SK-N-SH (cell line): ENCODE data around the gene PLXNA4. TPM values are rescaled to one million over a fixed set of nuclear protein-coding genes. Genes with fewer than 3 reads are reported as not detected.

Experiments
- CTCF ChIA-PET: fragments of 300-600, 350-600 bp; formaldehyde crosslinking; extraction: SDS; loops from one replicate; lab custom pipeline; 2021; lab: Yijun Ruan, JAX
- POLR2A ChIA-PET: fragments of 350-600 bp; sonication (Branson Sonifier 250); formaldehyde crosslinking; extraction: SDS; loops from one replicate; lab custom pipeline; 2020; ENCODE audit warnings: antibody characterized with exemption, inconsistent platforms; lab: Yijun Ruan, JAX
- DNase-seq: peaks from one replicate; pipeline ENCODE4 v3.0.0; 2012
- H2AFZ ChIP-seq: fragments of 200-600 bp; sonication (generic); 2 replicates; pipeline ENCODE4 v1.8.1; 2016; ENCODE audit warnings: antibody characterized with exemption, mild to moderate bottlenecking, low read depth
- H3F3A ChIP-seq: fragments of 200-600 bp; sonication (generic); replicated peaks from 2 replicates; pipeline ENCODE3; 2016; ENCODE audit warnings: antibody characterized with exemption, mild to moderate bottlenecking; ENCODE audit not compliant: insufficient read depth
- H3K27ac ChIP-seq, 2 experiments: fragments of 200-500 bp in 1 of 2; fragments of 200-600 bp in 1 of 2; sonication (Bioruptor generic) in 1 of 2; sonication (generic), shearing (Covaris generic) in 1 of 2; 2 replicates each; pipeline versions ENCODE4 v1.5.1 to v1.6.1; 2014 to 2016; ENCODE audit warnings: low read depth in 2 of 2, inconsistent platforms in 1 of 2, low read length in 1 of 2, mild to moderate bottlenecking in 1 of 2, mixed read lengths in 1 of 2
- H3K27me3 ChIP-seq: fragments of 200-600 bp; sonication (generic), shearing (Covaris generic); 2 replicates; pipeline ENCODE4 v1.6.1; 2016; ENCODE audit warnings: mixed run types; ENCODE audit not compliant: insufficient read depth
- H3K36me3 ChIP-seq, 2 experiments: fragments of 200-500 bp in 1 of 2; fragments of 200-600 bp in 1 of 2; sonication (Bioruptor generic) in 1 of 2; sonication (generic) in 1 of 2; replicated peaks in 1 of 2; 2 replicates each; pipeline versions ENCODE3 to v1.5.1; 2014 to 2016; ENCODE audit warnings: low read length in 1 of 2, mild to moderate bottlenecking in 1 of 2; ENCODE audit not compliant: insufficient read depth in 2 of 2, control insufficient read depth in 1 of 2
- H3K4me1 ChIP-seq, 2 experiments: fragments of 200-500 bp in 1 of 2; fragments of 200-600 bp in 1 of 2; sonication (Bioruptor generic) in 1 of 2; sonication (generic), shearing (Covaris generic) in 1 of 2; 2 replicates each; pipeline versions ENCODE4 v1.5.1 to v1.6.1; 2014 to 2016; ENCODE audit warnings: low read depth in 1 of 2, low read length in 1 of 2, mixed run types in 1 of 2; ENCODE audit not compliant: insufficient read depth in 2 of 2, control insufficient read depth in 1 of 2
- H3K4me2 ChIP-seq: fragments of 200-600 bp; sonication (generic), shearing (Covaris generic); 2 replicates; pipeline ENCODE4 v1.6.1; 2017; ENCODE audit warnings: mixed run types
- H3K4me3 ChIP-seq, 2 experiments: fragments of 200-500 bp in 1 of 2; fragments of 200-600 bp in 1 of 2; sonication (Bioruptor generic) in 1 of 2; sonication (generic), shearing (Covaris generic) in 1 of 2; 2 replicates each; pipeline versions ENCODE4 v1.5.1 to v1.8.1; 2014 to 2016; ENCODE audit warnings: low read depth in 2 of 2, inconsistent platforms in 1 of 2, low read length in 1 of 2, mild to moderate bottlenecking in 1 of 2, mixed read lengths in 1 of 2, moderate library complexity in 1 of 2
- H3K79me2 ChIP-seq: fragments of 200-600 bp; sonication (generic); 2 replicates; pipeline ENCODE4 v1.8.1; 2017; ENCODE audit warnings: mild to moderate bottlenecking; ENCODE audit not compliant: insufficient read depth
- H3K9ac ChIP-seq: fragments of 200-600 bp; sonication (generic); 2 replicates; pipeline ENCODE4 v1.6.1; 2017; ENCODE audit warnings: mixed run types
- H3K9me2 ChIP-seq: fragments of 200-600 bp; sonication (generic); 2 replicates; pipeline ENCODE4 v1.6.1; 2017; ENCODE audit warnings: mixed run types
- H3K9me3 ChIP-seq: fragments of 200-600 bp; sonication (generic); 2 replicates; pipeline ENCODE4 v1.6.1; 2017; ENCODE audit warnings: mixed run types, mild to moderate bottlenecking, moderate library complexity
- H4K20me1 ChIP-seq: fragments of 200-600 bp; sonication (generic); 2 replicates; pipeline ENCODE4 v1.6.1; 2017; ENCODE audit warnings: mild to moderate bottlenecking, mixed run types; ENCODE audit not compliant: insufficient read depth
- CTCF ChIP-seq: fragments of 200-600 bp; sonication (generic); IDR thresholded peaks from 2 replicates; pipeline ENCODE4 v1.6.1; 2017; ENCODE audit warnings: antibody characterized with exemption, mild to moderate bottlenecking, moderate library complexity
- ELF1 ChIP-seq: IDR thresholded peaks from 2 replicates; pipeline ENCODE4 v1.4.0; 2012
- EP300 ChIP-seq, 2 experiments: IDR thresholded peaks; 2 replicates each; pipeline versions ENCODE4 v1.4.0 to v1.6.1; 2012; ENCODE audit warnings: borderline replicate concordance in 1 of 2, low read depth in 1 of 2, low read length in 1 of 2
- FOXM1 ChIP-seq: IDR thresholded peaks from 2 replicates; pipeline ENCODE4 v1.4.0; 2012; ENCODE audit warnings: low read depth, mild to moderate bottlenecking
- GABPA ChIP-seq: IDR thresholded peaks from 2 replicates; pipeline ENCODE4 v1.4.0; 2012; ENCODE audit warnings: low read depth, mild to moderate bottlenecking
- JUND ChIP-seq: IDR thresholded peaks from 2 replicates; pipeline ENCODE4 v1.4.0; 2012
- MEF2A ChIP-seq: IDR thresholded peaks from 2 replicates; pipeline ENCODE4 v1.4.0; 2012; ENCODE audit warnings: low read depth, borderline replicate concordance
- MXI1 ChIP-seq: IDR thresholded peaks from 2 replicates; pipeline ENCODE4 v1.6.1; 2012; ENCODE audit warnings: mild to moderate bottlenecking, low read depth, low read length, improper control_type of control experiment
- NRF1 ChIP-seq: IDR thresholded peaks from 2 replicates; pipeline ENCODE4 v1.6.1; 2012; ENCODE audit warnings: low read depth, mild to moderate bottlenecking, low read length
- POLR2AphosphoS5 ChIP-seq: IDR thresholded peaks from 2 replicates; pipeline ENCODE4 v1.6.1; 2012; ENCODE audit warnings: low read depth, low read length
- RCOR1 ChIP-seq: fragments of 150-350 bp; IDR thresholded peaks from 2 replicates; pipeline ENCODE4 v1.6.1; 2017; ENCODE audit warnings: antibody characterized with exemption, low read length
- REST ChIP-seq: IDR thresholded peaks from 2 replicates; pipeline ENCODE4 v1.6.1; 2012; ENCODE audit warnings: mild to moderate bottlenecking, low read depth, low read length, moderate library complexity
- RFX5 ChIP-seq: IDR thresholded peaks from 2 replicates; pipeline ENCODE4 v1.6.1; 2012; ENCODE audit warnings: mild to moderate bottlenecking, improper control_type of control experiment, low read length
- RXRA ChIP-seq: IDR thresholded peaks from 2 replicates; pipeline ENCODE4 v1.4.0; 2012; ENCODE audit warnings: low read depth, mild to moderate bottlenecking, borderline replicate concordance
- SIN3A ChIP-seq: IDR thresholded peaks from 2 replicates; pipeline ENCODE4 v1.6.1; 2012; ENCODE audit warnings: low read depth, mild to moderate bottlenecking, low read length, moderate library complexity, borderline replicate concordance
- TEAD4 ChIP-seq: IDR thresholded peaks from 2 replicates; pipeline ENCODE4 v1.4.0; 2012; ENCODE audit warnings: mild to moderate bottlenecking, borderline replicate concordance; ENCODE audit not compliant: insufficient read depth
- YY1 ChIP-seq: IDR thresholded peaks from 2 replicates; pipeline ENCODE4 v1.4.0; 2012; ENCODE audit warnings: low read depth, mild to moderate bottlenecking
- WGBS: methylation state at CpG from one replicate; pipeline ENCODE4 v1.1.6; 2017; ENCODE audit warnings: low lambda C conversion rate; 5-methylcytosine and 5-hydroxymethylcytosine counted together
- polyA plus RNA-seq, 3 experiments: library from polyadenylated mRNA; depleted of rRNA; stranded (reverse); fragments of >200 nt; gene quantifications; 2 replicates each; pipeline ENCODE4 v1.2.3, GENCODE V29; 2012
- TF ChIP-seq, protein P1 (sequence below): IDR thresholded peaks from 2 replicates; pipeline ENCODE4 v1.4.0; 2012; ENCODE audit warnings: low read depth
- TF ChIP-seq, protein P2 (sequence below): IDR thresholded peaks from 2 replicates; pipeline ENCODE4 v1.4.0; 2012; ENCODE audit warnings: low read depth, borderline replicate concordance

Gene PLXNA4
- polyA plus RNA-seq, 1 of the 3 experiments (the other 2 are of a cell fraction), result 2.4 TPM

DNA sequence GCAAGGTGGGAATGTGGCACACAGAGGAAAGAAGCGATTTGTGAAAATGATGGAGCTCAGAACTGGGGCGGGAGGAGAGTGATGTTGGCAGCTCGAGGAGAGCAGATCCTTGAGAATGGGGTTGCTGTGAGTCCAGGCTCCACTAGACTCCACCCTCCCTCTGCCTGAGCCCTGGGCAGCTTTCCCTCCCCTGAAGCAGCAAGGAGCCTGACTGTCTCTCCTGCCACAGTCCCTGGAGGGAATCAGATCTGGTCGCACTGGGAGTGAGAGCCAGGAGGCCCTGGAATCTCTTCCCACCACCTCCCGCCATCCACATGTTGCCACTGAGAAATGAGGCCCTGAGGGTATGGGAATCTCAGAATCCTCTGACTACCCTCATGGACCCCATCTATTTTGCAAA lies 362.7 kb downstream of the PLXNA4 start:
- no peaks in the 10 kb centered on the region; a peak in 1 of 4 replicates for H3K4me1 ChIP-seq
- no peaks in the 10 kb centered on the region for H3K9me3 ChIP-seq
- H3K9ac ChIP-seq, result no peak overlapping the region
- no peaks in the 10 kb centered on the region for H3K9me2 ChIP-seq
- H4K20me1 ChIP-seq, result no peaks in the 10 kb centered on the region
- no peaks in the 10 kb centered on the region for H3K27me3 ChIP-seq
- H3K36me3 ChIP-seq, result no peaks in the 10 kb centered on the region
- no peaks in the 10 kb centered on the region for H3F3A ChIP-seq
- 87% methylated on average over 5 of the region's 5 CpGs for WGBS
- no peak overlapping the region for H3K4me3 ChIP-seq
- H2AFZ ChIP-seq, result no peak overlapping the region
- no peak overlapping the region for H3K4me2 ChIP-seq
- DNase-seq, result no peak
- POLR2A ChIA-PET, result no interaction called here
- no peak for TF ChIP-seq YY1
- no peak for TF ChIP-seq RCOR1
- no peak for TF ChIP-seq GABPA
- no peak for TF ChIP-seq ELF1
- TF ChIP-seq CTCF, result no peak
- TF ChIP-seq, protein P1, sequence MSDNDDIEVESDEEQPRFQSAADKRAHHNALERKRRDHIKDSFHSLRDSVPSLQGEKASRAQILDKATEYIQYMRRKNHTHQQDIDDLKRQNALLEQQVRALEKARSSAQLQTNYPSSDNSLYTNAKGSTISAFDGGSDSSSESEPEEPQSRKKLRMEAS, result no peak
- TF ChIP-seq FOXM1, result no peak
- TF ChIP-seq NRF1, result no peak
- TF ChIP-seq, all 33 proteins: peak for 0
- CTCF ChIA-PET, result interaction anchor here (0.5 to 1.0 kb wide), 3 partner anchors 8 to 367 kb away, joined by 3 to 4 read pairs (median 3); no protein-coding TSS in a partner anchor
- no peak overlapping the region for H3K27ac ChIP-seq
- H3K79me2 ChIP-seq, result no peaks in the 10 kb centered on the region

GRCh38 chr7:132211971-132212370 lies 364.3 kb downstream of the PLXNA4 start:
- no peaks in the 10 kb centered on the region for H4K20me1 ChIP-seq
- H3K27me3 ChIP-seq, result no peaks in the 10 kb centered on the region
- H3K9me2 ChIP-seq, result no peaks in the 10 kb centered on the region
- H3K79me2 ChIP-seq, result no peaks in the 10 kb centered on the region
- no peak for DNase-seq
- H3K36me3 ChIP-seq, result no peaks in the 10 kb centered on the region
- no peak overlapping the region for H3K4me2 ChIP-seq
- no peaks in the 10 kb centered on the region for H3K4me1 ChIP-seq
- CTCF ChIA-PET, result interaction anchor here (0.8 to 1.3 kb wide), 4 partner anchors 10 to 100 kb away, joined by 3 read pairs; no protein-coding TSS in a partner anchor
- POLR2A ChIA-PET, result no interaction called here
- H3K9me3 ChIP-seq, result no peaks in the 10 kb centered on the region
- no peak overlapping the region for H3K9ac ChIP-seq
- H2AFZ ChIP-seq, result no peak overlapping the region
- no peak overlapping the region for H3K4me3 ChIP-seq
- WGBS, result 76% methylated on average over 4 of the region's 4 CpGs
- TF ChIP-seq REST, result no peak
- TF ChIP-seq NRF1, result no peak
- no peak for TF ChIP-seq JUND
- TF ChIP-seq TEAD4, result no peak
- TF ChIP-seq MEF2A, result no peak
- TF ChIP-seq, protein P2, sequence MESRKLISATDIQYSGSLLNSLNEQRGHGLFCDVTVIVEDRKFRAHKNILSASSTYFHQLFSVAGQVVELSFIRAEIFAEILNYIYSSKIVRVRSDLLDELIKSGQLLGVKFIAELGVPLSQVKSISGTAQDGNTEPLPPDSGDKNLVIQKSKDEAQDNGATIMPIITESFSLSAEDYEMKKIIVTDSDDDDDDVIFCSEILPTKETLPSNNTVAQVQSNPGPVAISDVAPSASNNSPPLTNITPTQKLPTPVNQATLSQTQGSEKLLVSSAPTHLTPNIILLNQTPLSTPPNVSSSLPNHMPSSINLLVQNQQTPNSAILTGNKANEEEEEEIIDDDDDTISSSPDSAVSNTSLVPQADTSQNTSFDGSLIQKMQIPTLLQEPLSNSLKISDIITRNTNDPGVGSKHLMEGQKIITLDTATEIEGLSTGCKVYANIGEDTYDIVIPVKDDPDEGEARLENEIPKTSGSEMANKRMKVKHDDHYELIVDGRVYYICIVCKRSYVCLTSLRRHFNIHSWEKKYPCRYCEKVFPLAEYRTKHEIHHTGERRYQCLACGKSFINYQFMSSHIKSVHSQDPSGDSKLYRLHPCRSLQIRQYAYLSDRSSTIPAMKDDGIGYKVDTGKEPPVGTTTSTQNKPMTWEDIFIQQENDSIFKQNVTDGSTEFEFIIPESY, result no peak
- TF ChIP-seq EP300 (IDR thresholded peaks at IDR 0.05; ENCODE audit: borderline replicate concordance in 1 of 2, low read depth in 1 of 2, low read length in 1 of 2), result no peak
- TF ChIP-seq MXI1, result no peak
- TF ChIP-seq SIN3A, result no peak
- TF ChIP-seq GABPA, result no peak
- TF ChIP-seq RXRA, result no peak
- no peak for TF ChIP-seq RFX5
- TF ChIP-seq POLR2AphosphoS5, result no peak
- no peak overlapping the region for H3K27ac ChIP-seq
- no peaks in the 10 kb centered on the region for H3F3A ChIP-seq
